Fibroblast of lung (primary cell): ENCODE data around the gene IL21R.

Experiments used
- EZH2 ChIP-seq: IDR thresholded peaks from 2 replicates; pipeline ENCODE4 v1.5.1; 2012; ENCODE audit warnings: low read length, control low read depth, mild to moderate bottlenecking; ENCODE audit errors: missing control alignments
- TF ChIP-seq, protein P1 (sequence below), 2 donors: IDR thresholded peaks in 1 of 2; conservative IDR thresholded peaks in 1 of 2; 1 replicate in 1 of 2; 2 replicates in 1 of 2; pipeline ENCODE4 v1.5.1; 2011 to 2012; ENCODE audit warnings: low read length in 2 of 2, control low read depth in 1 of 2, inconsistent platforms in 1 of 2, low read depth in 1 of 2, mild to moderate bottlenecking in 1 of 2

GRCh38 chr16:27373312-27373711, 28.7 kb upstream of the IL21R start:
- TF ChIP-seq, protein P1, sequence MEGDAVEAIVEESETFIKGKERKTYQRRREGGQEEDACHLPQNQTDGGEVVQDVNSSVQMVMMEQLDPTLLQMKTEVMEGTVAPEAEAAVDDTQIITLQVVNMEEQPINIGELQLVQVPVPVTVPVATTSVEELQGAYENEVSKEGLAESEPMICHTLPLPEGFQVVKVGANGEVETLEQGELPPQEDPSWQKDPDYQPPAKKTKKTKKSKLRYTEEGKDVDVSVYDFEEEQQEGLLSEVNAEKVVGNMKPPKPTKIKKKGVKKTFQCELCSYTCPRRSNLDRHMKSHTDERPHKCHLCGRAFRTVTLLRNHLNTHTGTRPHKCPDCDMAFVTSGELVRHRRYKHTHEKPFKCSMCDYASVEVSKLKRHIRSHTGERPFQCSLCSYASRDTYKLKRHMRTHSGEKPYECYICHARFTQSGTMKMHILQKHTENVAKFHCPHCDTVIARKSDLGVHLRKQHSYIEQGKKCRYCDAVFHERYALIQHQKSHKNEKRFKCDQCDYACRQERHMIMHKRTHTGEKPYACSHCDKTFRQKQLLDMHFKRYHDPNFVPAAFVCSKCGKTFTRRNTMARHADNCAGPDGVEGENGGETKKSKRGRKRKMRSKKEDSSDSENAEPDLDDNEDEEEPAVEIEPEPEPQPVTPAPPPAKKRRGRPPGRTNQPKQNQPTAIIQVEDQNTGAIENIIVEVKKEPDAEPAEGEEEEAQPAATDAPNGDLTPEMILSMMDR (conservative IDR thresholded peaks at IDR 0.05 in 1 of 2, IDR thresholded peaks at IDR 0.05 in 1 of 2; ENCODE audit: low read depth in 1 of 2, low read length in 2 of 2), result no peak
- TF ChIP-seq EZH2, result no peak
